HEK293 (cell line): ENCODE measurements around the gene DMBX1.

Experiments used
- BCL11A ChIP-seq: fragments of 450-650 bp; formaldehyde crosslinking; IDR thresholded peaks from 2 replicates; pipeline ENCODE4 v1.5.1; 2016; ENCODE audit warnings: low read depth, missing biosample characterization, missing genetic modification characterization
- GFI1B ChIP-seq: fragments of 450-650 bp; formaldehyde crosslinking; IDR thresholded peaks from 2 replicates; pipeline ENCODE4 v1.5.1; 2016; ENCODE audit warnings: missing biosample characterization, missing genetic modification characterization
- GLIS1 ChIP-seq: fragments of 450-650 bp; formaldehyde crosslinking; IDR thresholded peaks from 2 replicates; pipeline ENCODE4 v1.5.1; 2016; ENCODE audit warnings: missing biosample characterization, missing genetic modification characterization
- IKZF3 ChIP-seq: fragments of 450-650 bp; IDR thresholded peaks from 2 replicates; pipeline ENCODE4 v1.5.0; 2018; ENCODE audit warnings: missing biosample characterization, mild to moderate bottlenecking, missing genetic modification characterization, moderate library complexity
- KLF8 ChIP-seq: fragments of 450-650 bp; formaldehyde crosslinking; IDR thresholded peaks from 2 replicates; pipeline ENCODE4 v1.5.1; 2016; ENCODE audit warnings: missing biosample characterization, missing genetic modification characterization
- MEIS1 ChIP-seq: sonication (generic); formaldehyde crosslinking; IDR thresholded peaks from 2 replicates; pipeline ENCODE4 v1.8.1; 2022; ENCODE audit warnings: missing genetic modification reagents, mild to moderate bottlenecking, borderline replicate concordance
- PATZ1 ChIP-seq: fragments of 450-650 bp; formaldehyde crosslinking; IDR thresholded peaks from 2 replicates; pipeline ENCODE4 v1.5.1; 2016; ENCODE audit warnings: missing biosample characterization, missing genetic modification characterization
- SETDB1 ChIP-seq: IDR thresholded peaks from one replicate; pipeline ENCODE4 v1.6.1; 2017; ENCODE audit warnings: mild to moderate bottlenecking, low read length, moderate library complexity, mixed read lengths; ENCODE audit not compliant: insufficient read length
- SP7 ChIP-seq: fragments of 450-650 bp; formaldehyde crosslinking; IDR thresholded peaks from 2 replicates; pipeline ENCODE4 v1.5.1; 2016; ENCODE audit warnings: missing biosample characterization, missing genetic modification characterization
- ZBTB10 ChIP-seq: fragments of 450-650 bp; formaldehyde crosslinking; IDR thresholded peaks from 2 replicates; pipeline ENCODE4 v1.5.1; 2016; ENCODE audit warnings: missing biosample characterization, missing genetic modification characterization
- ZBTB21 ChIP-seq: fragments of 450-650 bp; formaldehyde crosslinking; IDR thresholded peaks from 2 replicates; pipeline ENCODE4 v1.5.1; 2017; ENCODE audit warnings: missing biosample characterization, missing genetic modification characterization
- ZBTB48 ChIP-seq: fragments of 450-650 bp; formaldehyde crosslinking; IDR thresholded peaks from 2 replicates; pipeline ENCODE4 v1.5.1; 2016; ENCODE audit warnings: missing biosample characterization, missing genetic modification characterization
- ZBTB49 ChIP-seq: fragments of 450-650 bp; formaldehyde crosslinking; IDR thresholded peaks from 2 replicates; pipeline ENCODE4 v1.5.1; 2016; ENCODE audit warnings: missing biosample characterization, missing genetic modification characterization, low read depth
- ZNF112 ChIP-seq: fragments of 450-650 bp; formaldehyde crosslinking; IDR thresholded peaks from 2 replicates; pipeline ENCODE4 v1.5.0; 2017; ENCODE audit warnings: missing biosample characterization, missing genetic modification characterization
- ZNF214 ChIP-seq: fragments of 450-650 bp; formaldehyde crosslinking; IDR thresholded peaks from 2 replicates; pipeline ENCODE4 v1.5.1; 2017; ENCODE audit warnings: missing biosample characterization, mild to moderate bottlenecking, missing genetic modification characterization, borderline replicate concordance
- ZNF223 ChIP-seq: fragments of 450-650 bp; formaldehyde crosslinking; IDR thresholded peaks from 2 replicates; pipeline ENCODE4 v1.5.1; 2016; ENCODE audit warnings: missing biosample characterization, missing genetic modification characterization
- ZNF23 ChIP-seq: fragments of 450-650 bp; formaldehyde crosslinking; IDR thresholded peaks from 2 replicates; pipeline ENCODE4 v1.5.1; 2016; ENCODE audit warnings: missing biosample characterization, missing genetic modification characterization, borderline replicate concordance
- ZNF280D ChIP-seq: fragments of 450-650 bp; formaldehyde crosslinking; IDR thresholded peaks from 2 replicates; pipeline ENCODE4 v1.5.1; 2016; ENCODE audit warnings: missing biosample characterization, missing genetic modification characterization
- ZNF423 ChIP-seq: fragments of 450-650 bp; formaldehyde crosslinking; IDR thresholded peaks from 2 replicates; pipeline ENCODE4 v1.5.1; 2016; ENCODE audit warnings: missing biosample characterization, missing genetic modification characterization
- ZNF433 ChIP-seq: fragments of 450-650 bp; formaldehyde crosslinking; IDR thresholded peaks from 2 replicates; pipeline ENCODE4 v1.5.1; 2016; ENCODE audit warnings: missing biosample characterization, missing genetic modification characterization, low read depth
- ZNF530 ChIP-seq: fragments of 450-650 bp; formaldehyde crosslinking; IDR thresholded peaks from 2 replicates; pipeline ENCODE4 v1.5.1; 2016; ENCODE audit warnings: low read depth, missing biosample characterization, missing genetic modification characterization
- ZNF571 ChIP-seq: fragments of 450-650 bp; formaldehyde crosslinking; IDR thresholded peaks from 2 replicates; pipeline ENCODE4 v1.5.0; 2017; ENCODE audit warnings: missing biosample characterization, missing genetic modification characterization
- ZNF580 ChIP-seq: fragments of 450-650 bp; formaldehyde crosslinking; IDR thresholded peaks from 2 replicates; pipeline ENCODE4 v1.5.1; 2016; ENCODE audit warnings: missing biosample characterization, missing genetic modification characterization
- ZNF600 ChIP-seq: fragments of 450-650 bp; formaldehyde crosslinking; IDR thresholded peaks from 2 replicates; pipeline ENCODE4 v1.5.1; 2016; ENCODE audit warnings: missing biosample characterization, missing genetic modification characterization
- ZNF623 ChIP-seq: fragments of 450-650 bp; formaldehyde crosslinking; IDR thresholded peaks from 2 replicates; pipeline ENCODE4 v1.5.1; 2016; ENCODE audit warnings: missing biosample characterization, missing genetic modification characterization
- ZNF677 ChIP-seq: fragments of 450-650 bp; IDR thresholded peaks from 2 replicates; pipeline ENCODE4 v1.5.0; 2018; ENCODE audit warnings: missing biosample characterization, mild to moderate bottlenecking, missing genetic modification characterization, moderate library complexity
- ZNF701 ChIP-seq: fragments of 450-650 bp; formaldehyde crosslinking; IDR thresholded peaks from 2 replicates; pipeline ENCODE4 v1.5.1; 2016; ENCODE audit warnings: missing biosample characterization, missing genetic modification characterization
- ZNF707 ChIP-seq: fragments of 450-650 bp; formaldehyde crosslinking; IDR thresholded peaks from 2 replicates; pipeline ENCODE4 v1.5.1; 2016; ENCODE audit warnings: missing biosample characterization, missing genetic modification characterization
- ZNF791 ChIP-seq: fragments of 450-650 bp; formaldehyde crosslinking; IDR thresholded peaks from 2 replicates; pipeline ENCODE4 v1.5.1; 2016; ENCODE audit warnings: missing biosample characterization, missing genetic modification characterization
- ZNF837 ChIP-seq: fragments of 450-650 bp; formaldehyde crosslinking; IDR thresholded peaks from 2 replicates; pipeline ENCODE4 v1.5.1; 2016; ENCODE audit warnings: missing biosample characterization, missing genetic modification characterization

The DMBX1 gene

GRCh38 chr1:46489638-46490405 is at the start of gene DMBX1 (continued):
- TF ChIP-seq ZNF600 (tag by site-specific recombination) = peak; percentile 88
- TF ChIP-seq BCL11A = no peak
- no peak for TF ChIP-seq ZNF214 (tag by site-specific recombination)
- TF ChIP-seq ZNF707 (tag by site-specific recombination) = no peak
- no peak for TF ChIP-seq ZNF23 (tag by site-specific recombination)
- no peak for TF ChIP-seq ZNF112
- no peak for TF ChIP-seq ZNF280D
- no peak for TF ChIP-seq ZNF423 (tag by site-specific recombination)
- TF ChIP-seq GFI1B (tag by site-specific recombination) = no peak
- peak; percentile 37; the same call in 1 of the 2 replicates for TF ChIP-seq PATZ1 (tag by site-specific recombination)
- TF ChIP-seq IKZF3 = no peak
- no peak for TF ChIP-seq SP7 (tag by site-specific recombination)
- TF ChIP-seq ZNF677 (tag by site-specific recombination) = no peak
- no peak for TF ChIP-seq ZNF580 (tag by site-specific recombination)
- TF ChIP-seq ZNF571 (tag by site-specific recombination) = no peak
- no peak for TF ChIP-seq ZNF530
- no peak for TF ChIP-seq ZNF837 (tag by site-specific recombination)
- no peak for TF ChIP-seq ZNF223 (tag by site-specific recombination)
- no peak for TF ChIP-seq ZNF791 (tag by site-specific recombination)
- TF ChIP-seq MEIS1 (CRISPR knock-in tag) = no peak
- peak; percentile 69; the same call in 1 of the 2 replicates for TF ChIP-seq KLF8 (tag by site-specific recombination)
- TF ChIP-seq ZBTB21 (tag by site-specific recombination) = no peak
- TF ChIP-seq SETDB1 = no peak
- TF ChIP-seq ZNF623 = no peak
- TF ChIP-seq ZNF433 (tag by site-specific recombination) = no peak
- peak; percentile 62; the same call in 1 of the 2 replicates for TF ChIP-seq ZBTB48
- no peak for TF ChIP-seq ZBTB10
- no peak for TF ChIP-seq ZNF701 (tag by site-specific recombination)
- peak; percentile 10; the same call in 1 of the 2 replicates for TF ChIP-seq GLIS1 (tag by site-specific recombination)
- TF ChIP-seq ZBTB49 (tag by site-specific recombination) = no peak
